HepG2 (cell line): ENCODE data around the gene C16orf86. TPM values are rescaled to one million over a fixed set of nuclear protein-coding genes. Genes with fewer than 3 reads are reported as not detected.

ENCODE experiments used
- ATAC-seq: fragments of 200-7000 bp; cut with Tn5 transposase; 3 replicates; pipeline ENCODE4 v1.9.1; 2020; ENCODE audit warnings: mild to moderate bottlenecking, moderate library complexity
- BruUV-seq: library from RNA; stranded (reverse); fragments of 400-500 nt; replicated peaks from 2 replicates; lab custom pipeline; 2021; lab: Mats Ljungman, UMichigan
- CTCF ChIA-PET: fragments of 300-600 bp; formaldehyde crosslinking; extraction: SDS; loops from one replicate; lab custom pipeline; 2021; ENCODE audit warnings: low total read pairs, inconsistent platforms, low intra/inter-chr PET ratio; lab: Yijun Ruan, JAX
- POLR2A ChIA-PET: fragments of 350-600 bp; sonication (Branson Sonifier 250); formaldehyde crosslinking; loops from one replicate; lab custom pipeline; 2020; ENCODE audit warnings: antibody characterized with exemption, inconsistent platforms; lab: Yijun Ruan, JAX
- DNase-seq: peaks from one replicate; pipeline ENCODE4 v3.0.0-alpha.2; 2015; ENCODE audit warnings: low spot score
- FAIRE-seq: peaks from 3 replicates; lab custom pipeline; 2011; peaks lifted over from hg19 to GRCh38; lab: Jason Lieb, UNC
- H2AFZ ChIP-seq: one replicate; pipeline ENCODE4 v1.6.1; 2011; ENCODE audit warnings: low read length, inconsistent platforms
- H3K27ac ChIP-seq: fragments of 300-600 bp; 3 replicates; pipeline ENCODE4 v1.8.0; 2011; ENCODE audit warnings: mixed run types, mild to moderate bottlenecking, mixed read lengths, low read length, inconsistent platforms; ENCODE audit not compliant: insufficient read depth; ENCODE audit errors: extremely low read length
- H3K27me3 ChIP-seq, 2 experiments: fragments of 200-600 bp in 1 of 2; 2 replicates in 1 of 2; 3 replicates in 1 of 2; pipeline versions ENCODE4 v1.6.0 to v1.8.0; 2011; ENCODE audit warnings: low read length in 2 of 2, mild to moderate bottlenecking in 2 of 2, moderate library complexity in 2 of 2, inconsistent platforms in 1 of 2; ENCODE audit not compliant: insufficient read depth in 2 of 2, control insufficient read depth in 1 of 2
- H3K36me3 ChIP-seq, 2 experiments: fragments of 200-600 bp in 1 of 2; replicated peaks in 1 of 2; 2 replicates in 1 of 2; 3 replicates in 1 of 2; pipeline versions ENCODE4 v1.5.1 to v1.8.0; 2011; ENCODE audit warnings: low read length in 2 of 2, inconsistent platforms in 1 of 2; ENCODE audit not compliant: insufficient read depth in 2 of 2, control insufficient read depth in 1 of 2
- H3K4me1 ChIP-seq: 2 replicates; pipeline ENCODE4 v1.5.1; 2012; ENCODE audit warnings: low read length, inconsistent platforms; ENCODE audit not compliant: insufficient read depth
- H3K4me2 ChIP-seq: 2 replicates; pipeline ENCODE4 v1.6.0; 2011; ENCODE audit warnings: low read depth, low read length, inconsistent platforms
- H3K4me3 ChIP-seq, 3 experiments: fragments of 200-600 bp in 1 of 3; sonication (generic), shearing (Covaris generic) in 1 of 3; replicated peaks in 1 of 3; 2 replicates each; pipeline ENCODE4 v1.5.1; 2011 to 2016; ENCODE audit warnings: low read length in 3 of 3, inconsistent platforms in 2 of 3, low read depth in 2 of 3, mild to moderate bottlenecking in 2 of 3, control low read depth in 1 of 3, mixed read lengths in 1 of 3; ENCODE audit not compliant: insufficient read depth in 1 of 3
- H3K79me2 ChIP-seq: one replicate; pipeline ENCODE4 v1.6.1; 2011; ENCODE audit warnings: low read length, inconsistent platforms; ENCODE audit not compliant: insufficient read depth
- H3K9ac ChIP-seq: 2 replicates; pipeline ENCODE4 v1.6.0; 2011; ENCODE audit warnings: mild to moderate bottlenecking, low read depth, low read length, inconsistent platforms; ENCODE audit not compliant: insufficient read depth
- H3K9me3 ChIP-seq: 2 replicates; pipeline ENCODE4 v1.5.1; 2012; ENCODE audit warnings: mild to moderate bottlenecking, low read length
- H4K20me1 ChIP-seq: 2 replicates; pipeline ENCODE4 v1.6.0; 2011; ENCODE audit warnings: inconsistent platforms, mild to moderate bottlenecking, low read length, moderate library complexity; ENCODE audit not compliant: insufficient read depth
- REST ChIP-seq, 2 experiments: IDR thresholded peaks; 2 replicates each; pipeline ENCODE4 v1.6.1; 2011 to 2012; ENCODE audit warnings: low read length in 2 of 2, borderline replicate concordance in 1 of 2, low read depth in 1 of 2, mild to moderate bottlenecking in 1 of 2, moderate library complexity in 1 of 2
- SAP130 ChIP-seq: IDR thresholded peaks from 2 replicates; pipeline ENCODE4 v1.6.1; 2016; ENCODE audit warnings: low read depth
- ZNF512B ChIP-seq: sonication (generic); formaldehyde crosslinking; IDR thresholded peaks from 2 replicates; pipeline ENCODE4 v1.5.1; 2020; ENCODE audit warnings: missing genetic modification reagents, mild to moderate bottlenecking, borderline replicate concordance
- ZNF589 ChIP-seq: sonication (generic); formaldehyde crosslinking; conservative IDR thresholded peaks from 2 replicates; pipeline ENCODE4 v1.8.0; 2022; ENCODE audit warnings: mild to moderate bottlenecking, moderate library complexity, missing genetic modification reagents
- WGBS: methylation state at CpG from one replicate; pipeline ENCODE4 v1.1.6; 2017; ENCODE audit warnings: low lambda C conversion rate; 5-methylcytosine and 5-hydroxymethylcytosine counted together
- in situ Hi-C: cut with HindIII; loops from 2 replicates; pipeline ENCODE4 v1.10.0; 2017; ENCODE audit warnings: low pct_unique_long_range_greater_than_20kb; ENCODE audit not compliant: extremely low pct_ligation_motif_present
- intact Hi-C: fragments of 100-400 bp; cut with micrococcal nuclease; formaldehyde crosslinking; loops from one replicate; pipeline ENCODE4 v1.10.0; 2022; ENCODE audit not compliant: unreplicated experiment
- polyA plus RNA-seq, 8 experiments: library from polyadenylated mRNA; depleted of rRNA in 3 of 8; stranded (reverse) in 7 of 8; unstranded in 1 of 8; fragments of >200 nt; fragmentation: Illumina TruSeq in 4 of 8; extraction: Trizol in 4 of 8; gene quantifications; 2 replicates each; pipeline versions ENCODE4 v1.2.1 to v1.2.3, GENCODE V29; 2011 to 2016; ENCODE audit warnings: low read depth in 4 of 8, missing spikeins in 1 of 8, mixed read lengths in 1 of 8; ENCODE audit not compliant: insufficient read depth in 1 of 8
- total RNA-seq, 5 experiments: library from RNA; depleted of rRNA; stranded (reverse); fragments of >200 nt; fragmentation: Illumina TruSeq; extraction: Trizol; gene quantifications; 2 replicates each; pipeline ENCODE4 v1.2.3, GENCODE V29; 2016; ENCODE audit warnings: low read depth in 1 of 5

The C16orf86 gene
- total and polyA plus RNA-seq, 2 of the 13 experiments (the other 11 are each of a cell fraction or from before 2014, with no cell fraction given): 1.5 to 3.1 TPM

GRCh38 chr16:67653128-67653788 is 13.4 kb upstream of the C16orf86 start (continued):
- no peak for TF ChIP-seq REST (IDR thresholded peaks at IDR 0.05; ENCODE audit: borderline replicate concordance in 1 of 2, low read depth in 1 of 2, low read length in 2 of 2)

- BruUV-seq: no TSS peak
- no peak overlapping the region for H3K27ac ChIP-seq
- 23% methylated on average over 19 of the region's 25 CpGs for WGBS
- FAIRE-seq (no peak), DNase-seq (no peak), ATAC-seq (peak; percentile 39)
- peaks cover 3% of the 10 kb centered on the region for H3K79me2 ChIP-seq
- CTCF ChIA-PET: interaction anchor here (1.6 kb wide), 1 partner anchor 14 kb away, joined by 8 read pairs; no protein-coding TSS in a partner anchor
- peaks cover 0 to 49% of the 10 kb centered on the region in 2 experiments for H3K27me3 ChIP-seq
- H3K9ac ChIP-seq: peak overlapping the region; percentile 30; the same call in 1 of the 2 replicates
- H3K9me3 ChIP-seq: no peaks in the 10 kb centered on the region
- peak overlapping the region; percentile 59 to 78 (median 76); a peak in 5 of 6 replicates for H3K4me3 ChIP-seq
- intact Hi-C loops (no loop called here), in situ Hi-C loops (no loop called here)
- H3K36me3 ChIP-seq: peaks cover 5 to 10% of the 10 kb centered on the region in 2 experiments; a peak in 3 of 5 replicates
- H4K20me1 ChIP-seq: peaks cover 12% of the 10 kb centered on the region
- H3K4me1 ChIP-seq: peaks cover 19% of the 10 kb centered on the region
- H2AFZ ChIP-seq: no peak overlapping the region
- POLR2A ChIA-PET: no interaction called here
- peak overlapping the region; percentile 92 for H3K4me2 ChIP-seq
- TF ChIP-seq ZNF589 (CRISPR knock-in tag) (0 out of 2 replicates have a peak, but pooled peaks have one; percentile 23), REST (IDR thresholded peaks at IDR 0.05; ENCODE audit: borderline replicate concordance in 1 of 2, low read depth in 1 of 2, low read length in 2 of 2) (peak; percentile 56 to 90), SAP130 (CRISPR knock-in tag) (0 out of 2 replicates have a peak, but pooled peaks have one; percentile 15), ZNF512B (CRISPR knock-in tag) (no peak)
These were observed 12.7 kb upstream of the C16orf86 start for GRCh38 chr16:67653789-67654402.
